ENCODE results near the gene LARGE1.

The LARGE1 gene

DNA sequence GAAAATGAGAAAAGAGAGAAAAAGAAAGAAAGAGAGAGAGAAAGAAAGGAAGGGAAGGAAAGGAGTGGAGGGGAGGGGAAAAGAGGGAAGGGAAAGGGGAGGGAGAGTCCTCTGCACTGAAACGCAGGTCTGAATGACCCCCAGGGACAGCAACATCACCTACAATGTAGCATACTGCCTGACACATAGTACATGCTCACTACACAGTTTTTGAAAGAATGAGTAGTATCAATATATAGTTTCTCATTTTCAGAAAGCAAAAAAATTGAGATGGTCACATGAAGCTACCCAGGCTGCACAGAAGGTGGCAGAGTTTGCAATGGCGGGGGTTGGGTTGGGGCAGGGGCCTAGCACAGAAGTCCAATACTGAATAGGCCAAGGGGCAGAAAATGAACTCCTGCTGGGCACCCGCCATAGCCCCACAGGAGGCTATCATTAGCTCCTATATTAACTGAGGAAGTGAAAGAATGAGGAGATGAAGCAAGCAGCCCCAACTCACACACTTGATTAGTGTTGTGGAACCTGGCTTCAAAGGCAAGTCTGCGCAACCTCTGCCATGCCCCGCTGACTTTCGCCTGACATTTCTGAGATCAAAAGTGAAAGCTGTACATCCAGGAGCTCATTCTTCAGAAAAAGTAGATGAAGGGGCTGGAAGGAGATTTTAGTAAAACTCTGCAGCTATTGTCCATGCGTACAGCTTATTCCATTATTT lies 620.9 kb downstream of the LARGE1 start:
- H3K9ac ChIP-seq (ENCODE audit: low read length), result no peak overlapping the region
- H3K4ac ChIP-seq (ENCODE audit: low read depth, low read length), result no peak overlapping the region
- no peak overlapping the region for H3K4me3 ChIP-seq (ENCODE audit: low read depth, low read length)
- no peak overlapping the region for H2BK12ac ChIP-seq (ENCODE audit: low read length)
- no peaks in the 10 kb centered on the region for H3K27me3 ChIP-seq (ENCODE audit: insufficient read depth, low read length)
- H3K79me1 ChIP-seq (ENCODE audit: low read length), result no peaks in the 10 kb centered on the region
- no peak overlapping the region for H3K23ac ChIP-seq (ENCODE audit: low read length)
- H4K12ac ChIP-seq (ENCODE audit: low read depth, low read length), result no peak overlapping the region
- no peak overlapping the region for H2BK120ac ChIP-seq (ENCODE audit: insufficient read depth, low read length, poor library complexity)
- no peak overlapping the region for H4K8ac ChIP-seq (ENCODE audit: low read depth, low read length)
- no peak for DNase-seq
- no peak overlapping the region for H2AK5ac ChIP-seq (ENCODE audit: low read length)
- no peaks in the 10 kb centered on the region for H3K4me1 ChIP-seq (ENCODE audit: control insufficient read depth in 1 of 2, insufficient read depth in 2 of 2, low read length in 2 of 2)
- H4K91ac ChIP-seq (ENCODE audit: low read depth, low read length), result no peak overlapping the region
- no CpG with 5 or more reads among the region's 7 CpGs for WGBS (ENCODE audit: extremely low coverage, insufficient coverage, insufficient read length)
- no peak overlapping the region for H3K14ac ChIP-seq (ENCODE audit: low read length)
- no peak overlapping the region for H2BK5ac ChIP-seq (ENCODE audit: low read depth, low read length, poor library complexity)
- H3K18ac ChIP-seq (ENCODE audit: low read length), result no peak overlapping the region
- H3K9me3 ChIP-seq (ENCODE audit: insufficient read depth, low read depth, low read length), result no peaks in the 10 kb centered on the region
- no peak overlapping the region for H3K4me2 ChIP-seq (ENCODE audit: low read length)
- no peaks in the 10 kb centered on the region for H3K79me2 ChIP-seq (ENCODE audit: control insufficient read depth, insufficient read depth, low read length, poor library complexity)
- no peak overlapping the region for H3K27ac ChIP-seq (ENCODE audit: low read depth, low read length)
- H3K36me3 ChIP-seq (ENCODE audit: control insufficient read depth in 1 of 2, insufficient read depth in 2 of 2, low read length in 2 of 2), result peaks cover 0 to 2% of the 10 kb centered on the region in 2 experiments
- no peak overlapping the region for H2AFZ ChIP-seq (ENCODE audit: insufficient read depth, low read length, poor library complexity)

- no peak overlapping the region for H3K23ac ChIP-seq (ENCODE audit: low read length)
- no peak overlapping the region for H3K18ac ChIP-seq (ENCODE audit: low read length)
- H3K79me1 ChIP-seq (ENCODE audit: low read length), result no peaks in the 10 kb centered on the region
- H3K36me3 ChIP-seq (ENCODE audit: control insufficient read depth in 1 of 2, insufficient read depth in 2 of 2, low read length in 2 of 2), result peaks cover 0 to 2% of the 10 kb centered on the region in 2 experiments
- H2AK5ac ChIP-seq (ENCODE audit: low read length), result no peak overlapping the region
- H3K14ac ChIP-seq (ENCODE audit: low read length), result no peak overlapping the region
- no peak overlapping the region for H4K91ac ChIP-seq (ENCODE audit: low read depth, low read length)
- H3K4me3 ChIP-seq (ENCODE audit: low read depth, low read length), result no peak overlapping the region
- DNase-seq, result no peak
- H4K12ac ChIP-seq (ENCODE audit: low read depth, low read length), result no peak overlapping the region
- no peak overlapping the region for H4K8ac ChIP-seq (ENCODE audit: low read depth, low read length)
- no peaks in the 10 kb centered on the region for H3K27me3 ChIP-seq (ENCODE audit: insufficient read depth, low read length)
- no peak overlapping the region for H2BK5ac ChIP-seq (ENCODE audit: low read depth, low read length, poor library complexity)
- H3K9ac ChIP-seq (ENCODE audit: low read length), result no peak overlapping the region
- no peak overlapping the region for H3K4me2 ChIP-seq (ENCODE audit: low read length)
- H3K79me2 ChIP-seq (ENCODE audit: control insufficient read depth, insufficient read depth, low read length, poor library complexity), result no peaks in the 10 kb centered on the region
- no peaks in the 10 kb centered on the region for H3K4me1 ChIP-seq (ENCODE audit: control insufficient read depth in 1 of 2, insufficient read depth in 2 of 2, low read length in 2 of 2)
- no peak overlapping the region for H2AFZ ChIP-seq (ENCODE audit: insufficient read depth, low read length, poor library complexity)
- no peak overlapping the region for H2BK12ac ChIP-seq (ENCODE audit: low read length)
- no CpG with 5 or more reads among the region's 3 CpGs for WGBS (ENCODE audit: extremely low coverage, insufficient coverage, insufficient read length)
- H3K4ac ChIP-seq (ENCODE audit: low read depth, low read length), result no peak overlapping the region
- H3K27ac ChIP-seq (ENCODE audit: low read depth, low read length), result no peak overlapping the region
- no peaks in the 10 kb centered on the region for H3K9me3 ChIP-seq (ENCODE audit: insufficient read depth, low read depth, low read length)
- no peak overlapping the region for H2BK120ac ChIP-seq (ENCODE audit: insufficient read depth, low read length, poor library complexity)
Measured at GRCh38 chr22:33296941-33297340, 623.3 kb downstream of the LARGE1 start.

- no peaks in the 10 kb centered on the region for H3K79me2 ChIP-seq (ENCODE audit: control insufficient read depth, insufficient read depth, low read length, poor library complexity)
- no peak for DNase-seq
- no peak overlapping the region for H3K4me2 ChIP-seq (ENCODE audit: low read length)
- no peak overlapping the region for H4K91ac ChIP-seq (ENCODE audit: low read depth, low read length)
- no peak overlapping the region for H3K4ac ChIP-seq (ENCODE audit: low read depth, low read length)
- peaks cover 0 to 4% of the 10 kb centered on the region in 2 experiments for H3K36me3 ChIP-seq (ENCODE audit: control insufficient read depth in 1 of 2, insufficient read depth in 2 of 2, low read length in 2 of 2)
- H3K27ac ChIP-seq (ENCODE audit: low read depth, low read length), result no peak overlapping the region
- H4K12ac ChIP-seq (ENCODE audit: low read depth, low read length), result no peak overlapping the region
- no peaks in the 10 kb centered on the region for H3K9me3 ChIP-seq (ENCODE audit: insufficient read depth, low read depth, low read length)
- H3K23ac ChIP-seq (ENCODE audit: low read length), result no peak overlapping the region
- WGBS (ENCODE audit: extremely low coverage, insufficient coverage, insufficient read length), result no CpG with 5 or more reads among the region's 3 CpGs
- H2AFZ ChIP-seq (ENCODE audit: insufficient read depth, low read length, poor library complexity), result no peak overlapping the region
- H2BK5ac ChIP-seq (ENCODE audit: low read depth, low read length, poor library complexity), result no peak overlapping the region
- no peak overlapping the region for H2BK12ac ChIP-seq (ENCODE audit: low read length)
- H3K9ac ChIP-seq (ENCODE audit: low read length), result no peak overlapping the region
- H4K8ac ChIP-seq (ENCODE audit: low read depth, low read length), result no peak overlapping the region
- no peaks in the 10 kb centered on the region for H3K79me1 ChIP-seq (ENCODE audit: low read length)
- no peak overlapping the region for H3K18ac ChIP-seq (ENCODE audit: low read length)
- no peaks in the 10 kb centered on the region for H3K27me3 ChIP-seq (ENCODE audit: insufficient read depth, low read length)
- H3K4me1 ChIP-seq (ENCODE audit: control insufficient read depth in 1 of 2, insufficient read depth in 2 of 2, low read length in 2 of 2), result no peaks in the 10 kb centered on the region
- no peak overlapping the region for H3K14ac ChIP-seq (ENCODE audit: low read length)
- H2AK5ac ChIP-seq (ENCODE audit: low read length), result no peak overlapping the region
- no peak overlapping the region for H2BK120ac ChIP-seq (ENCODE audit: insufficient read depth, low read length, poor library complexity)
- no peak overlapping the region for H3K4me3 ChIP-seq (ENCODE audit: low read depth, low read length)
Measured at GRCh38 chr22:33288078-33288477, 632.2 kb downstream of the LARGE1 start.

DNA sequence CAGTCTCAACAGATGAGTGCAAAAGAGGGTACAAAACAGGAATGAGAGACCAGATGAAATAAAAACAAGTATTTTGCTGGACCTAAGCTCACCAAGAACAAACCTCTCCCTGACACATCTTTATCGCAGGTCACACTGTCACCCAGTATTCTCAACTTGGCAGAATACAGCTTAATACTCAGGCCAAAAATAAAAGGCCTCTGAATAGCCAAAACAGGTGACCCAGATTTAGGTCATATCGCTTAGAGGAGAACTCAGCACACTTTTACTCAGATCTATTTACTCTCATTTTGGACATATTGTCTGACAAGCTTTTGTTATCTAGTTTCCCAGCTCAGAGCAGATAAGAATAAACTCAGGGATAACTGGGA lies 645.2 kb downstream of the LARGE1 start:
- no peak overlapping the region for H2BK5ac ChIP-seq (ENCODE audit: low read depth, low read length, poor library complexity)
- no peak overlapping the region for H3K9ac ChIP-seq (ENCODE audit: low read length)
- no peaks in the 10 kb centered on the region for H3K27me3 ChIP-seq (ENCODE audit: insufficient read depth, low read length)
- H3K4me3 ChIP-seq (ENCODE audit: low read depth, low read length), result no peak overlapping the region
- no peak overlapping the region for H3K4me2 ChIP-seq (ENCODE audit: low read length)
- no peaks in the 10 kb centered on the region for H3K79me1 ChIP-seq (ENCODE audit: low read length)
- no peak overlapping the region for H2AK5ac ChIP-seq (ENCODE audit: low read length)
- no peak overlapping the region for H3K27ac ChIP-seq (ENCODE audit: low read depth, low read length)
- no peak for DNase-seq
- no peak overlapping the region for H3K18ac ChIP-seq (ENCODE audit: low read length)
- no peak overlapping the region for H3K14ac ChIP-seq (ENCODE audit: low read length)
- WGBS (ENCODE audit: extremely low coverage, insufficient coverage, insufficient read length), result no CpG with 5 or more reads among the region's 2 CpGs
- H2AFZ ChIP-seq (ENCODE audit: insufficient read depth, low read length, poor library complexity), result no peak overlapping the region
- no peak overlapping the region for H2BK12ac ChIP-seq (ENCODE audit: low read length)
- H3K79me2 ChIP-seq (ENCODE audit: control insufficient read depth, insufficient read depth, low read length, poor library complexity), result no peaks in the 10 kb centered on the region
- no peak overlapping the region for H2BK120ac ChIP-seq (ENCODE audit: insufficient read depth, low read length, poor library complexity)
- H4K8ac ChIP-seq (ENCODE audit: low read depth, low read length), result no peak overlapping the region
- H3K23ac ChIP-seq (ENCODE audit: low read length), result no peak overlapping the region
- no peaks in the 10 kb centered on the region for H3K9me3 ChIP-seq (ENCODE audit: insufficient read depth, low read depth, low read length)
- no peaks in the 10 kb centered on the region for H3K4me1 ChIP-seq (ENCODE audit: control insufficient read depth in 1 of 2, insufficient read depth in 2 of 2, low read length in 2 of 2)
- H3K36me3 ChIP-seq (ENCODE audit: control insufficient read depth in 1 of 2, insufficient read depth in 2 of 2, low read length in 2 of 2), result peaks cover 7 to 9% of the 10 kb centered on the region in 2 experiments
- H4K91ac ChIP-seq (ENCODE audit: low read depth, low read length), result no peak overlapping the region
- H3K4ac ChIP-seq (ENCODE audit: low read depth, low read length), result no peak overlapping the region
- H4K12ac ChIP-seq (ENCODE audit: low read depth, low read length), result no peak overlapping the region
